WERI-Rb-1 (cell line): ENCODE results near the gene GATB.

Experiments used
- DNase-seq: peaks from one replicate; pipeline ENCODE4 v3.0.0-alpha.2; 2020
- H3K27ac ChIP-seq: fragments of 250-450 bp; sonication (Bioruptor Pico); 2 replicates; pipeline ENCODE4 v1.5.1; 2020; ENCODE audit warnings: mild to moderate bottlenecking, moderate library complexity
- H3K27me3 ChIP-seq: fragments of 250-450 bp; sonication (Bioruptor Pico); 2 replicates; pipeline ENCODE4 v1.5.1; 2021; ENCODE audit warnings: mild to moderate bottlenecking, low read depth, moderate library complexity; ENCODE audit not compliant: insufficient read depth, severe bottlenecking
- H3K36me3 ChIP-seq: fragments of 250-450 bp; sonication (Bioruptor Pico); 2 replicates; pipeline ENCODE4 v1.5.1; 2020; ENCODE audit warnings: mild to moderate bottlenecking, moderate library complexity
- H3K4me3 ChIP-seq: 2 replicates; pipeline ENCODE4 v1.5.1; 2011; ENCODE audit warnings: low read depth, mild to moderate bottlenecking, control low read depth, low read length
- H3K9me3 ChIP-seq: fragments of 250-450 bp; sonication (Bioruptor Pico); 2 replicates; pipeline ENCODE4 v1.5.1; 2021; ENCODE audit warnings: mild to moderate bottlenecking, moderate library complexity; ENCODE audit not compliant: severe bottlenecking
- CTCF ChIP-seq: IDR thresholded peaks from 2 replicates; pipeline ENCODE4 v1.5.1; 2011; ENCODE audit warnings: low read depth, mild to moderate bottlenecking, control low read depth, inconsistent platforms, low read length

GATB gene

GRCh38 chr4:151760712-151761661 is at the start of gene GATB:
Gene GATB, minus strand, starts transcription at chr4:151761007. Its CDS starts 25 bp downstream, at chr4:151760982.
- Histone ChIP-seq H3K27me3 (peaks cover 29% of the 10 kb centered on the region), H3K9me3 (no peaks in the 10 kb centered on the region), H3K4me3 (peak within 1 kb of the TSS; percentile 95), H3K27ac (peak within 1 kb of the TSS; percentile 64), H3K36me3 (no peaks in the 10 kb centered on the region; the same call in 1 of the 2 replicates)
- peak; percentile 98 for DNase-seq
- TF ChIP-seq CTCF: peak; percentile 76

- H3K36me3 ChIP-seq: no peaks in the 10 kb centered on the region
- TF ChIP-seq CTCF: no peak
- H3K27ac ChIP-seq: no peak overlapping the region
- no peak overlapping the region for H3K4me3 ChIP-seq
- no peak for DNase-seq
- H3K9me3 ChIP-seq: no peaks in the 10 kb centered on the region
- H3K27me3 ChIP-seq: peaks cover 61% of the 10 kb centered on the region
Measured at GRCh38 chr4:151810476-151810875, 49.7 kb upstream of the GATB start.

DNA sequence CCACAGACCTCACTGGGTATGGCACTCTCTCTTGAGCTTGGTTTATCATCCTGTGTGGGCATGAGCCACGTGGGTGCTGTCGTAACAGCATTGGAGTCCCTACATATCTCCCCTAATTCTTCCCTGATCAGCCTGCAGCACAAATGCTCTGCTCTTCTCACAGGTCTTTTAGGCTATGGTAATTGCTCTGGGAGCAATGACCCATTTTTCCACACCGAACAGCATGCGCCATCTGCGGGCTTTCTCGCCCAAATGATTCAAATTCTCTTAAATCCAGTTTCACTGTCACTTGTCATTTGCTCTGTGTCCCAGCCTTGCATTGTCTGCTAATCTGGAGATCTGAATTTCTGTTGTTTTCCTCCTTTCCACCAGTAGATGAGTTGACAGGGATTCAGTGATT is 48.9 kb upstream of the GATB start:
- peaks cover 59% of the 10 kb centered on the region for H3K27me3 ChIP-seq

GRCh38 chr4:151808542-151808941 is 47.7 kb upstream of the GATB start:
- DNase-seq: no peak
- no peak for TF ChIP-seq CTCF
- Histone ChIP-seq H3K27me3 (peaks cover 56% of the 10 kb centered on the region), H3K4me3 (no peak overlapping the region), H3K36me3 (no peaks in the 10 kb centered on the region), H3K9me3 (no peaks in the 10 kb centered on the region), H3K27ac (no peak overlapping the region)

More for the DNA sequence above, 48.9 kb upstream of the GATB start:
- Histone ChIP-seq H3K4me3 (no peak overlapping the region), H3K9me3 (no peaks in the 10 kb centered on the region), H3K27ac (no peak overlapping the region), H3K36me3 (no peaks in the 10 kb centered on the region)
- DNase-seq: no peak
- no peak for TF ChIP-seq CTCF

- Histone ChIP-seq H3K27me3 (peaks cover 55% of the 10 kb centered on the region), H3K27ac (no peak overlapping the region), H3K9me3 (no peaks in the 10 kb centered on the region), H3K36me3 (no peaks in the 10 kb centered on the region), H3K4me3 (no peak overlapping the region)
- DNase-seq: no peak
- no peak for TF ChIP-seq CTCF
Measured at GRCh38 chr4:151808120-151808529, 47.3 kb upstream of the GATB start.
